DND-41 (cell line): ENCODE results near the gene RHBDL2.

Source experiments
- ATAC-seq: fragments of 200-7000 bp; cut with Tn5 transposase; 3 replicates; pipeline ENCODE4 v1.9.1; 2021; ENCODE audit warnings: low read depth; ENCODE audit not compliant: insufficient read depth
- DNase-seq: peaks from one replicate; pipeline ENCODE4 v3.0.0-alpha.2; 2020
- H2AFZ ChIP-seq: 2 replicates; pipeline ENCODE4 v1.6.0; 2012; ENCODE audit warnings: low read depth, low read length
- H3K27ac ChIP-seq: 2 replicates; pipeline ENCODE4 v1.5.1; 2012; ENCODE audit warnings: low read length, inconsistent platforms
- H3K27me3 ChIP-seq: fragments of 200-600 bp; sonication (generic); 2 replicates; pipeline ENCODE4 v1.6.0; 2012; ENCODE audit warnings: low read length, mild to moderate bottlenecking, inconsistent platforms; ENCODE audit not compliant: insufficient read depth, poor library complexity
- H3K36me3 ChIP-seq: 2 replicates; pipeline ENCODE4 v1.5.1; 2012; ENCODE audit warnings: low read length, inconsistent platforms; ENCODE audit not compliant: insufficient read depth
- H3K4me1 ChIP-seq: 2 replicates; pipeline ENCODE4 v1.5.1; 2012; ENCODE audit warnings: mild to moderate bottlenecking, low read length; ENCODE audit not compliant: insufficient read depth
- H3K4me2 ChIP-seq: 2 replicates; pipeline ENCODE4 v1.6.0; 2012; ENCODE audit warnings: mild to moderate bottlenecking, moderate library complexity, low read length, inconsistent platforms; ENCODE audit not compliant: insufficient read depth
- H3K4me3 ChIP-seq, 2 experiments: fragments of 200-600 bp in 1 of 2; shearing (Covaris generic) in 1 of 2; 2 replicates each; pipeline ENCODE4 v1.5.1; 2012 to 2016; ENCODE audit warnings: inconsistent platforms in 2 of 2, low read length in 2 of 2, mild to moderate bottlenecking in 2 of 2, low read depth in 1 of 2, moderate library complexity in 1 of 2
- H3K79me2 ChIP-seq: 2 replicates; pipeline ENCODE4 v1.6.0; 2012; ENCODE audit warnings: low read length, inconsistent platforms; ENCODE audit not compliant: insufficient read depth
- H3K9ac ChIP-seq: 2 replicates; pipeline ENCODE4 v1.6.0; 2012; ENCODE audit warnings: low read depth, mild to moderate bottlenecking, inconsistent platforms, low read length, moderate library complexity
- H3K9me3 ChIP-seq: 2 replicates; pipeline ENCODE4 v1.5.1; 2012; ENCODE audit warnings: low read length, moderate library complexity, mild to moderate bottlenecking, inconsistent platforms; ENCODE audit not compliant: insufficient read depth, severe bottlenecking
- H4K20me1 ChIP-seq: 2 replicates; pipeline ENCODE4 v1.6.0; 2012; ENCODE audit warnings: low read length; ENCODE audit not compliant: insufficient read depth
- EZH2 ChIP-seq: IDR thresholded peaks from 3 replicates; pipeline ENCODE4 v1.6.1; 2012; ENCODE audit warnings: borderline replicate concordance, low read depth, mild to moderate bottlenecking, moderate library complexity, low read length, inconsistent platforms; ENCODE audit not compliant: severe bottlenecking
- TF ChIP-seq, protein P1 (sequence below): IDR thresholded peaks from 2 replicates; pipeline ENCODE4 v1.5.1; 2012; ENCODE audit warnings: borderline replicate concordance, low read length, moderate library complexity, mild to moderate bottlenecking; ENCODE audit not compliant: poor library complexity, severe bottlenecking; ENCODE audit errors: extremely low read depth

The RHBDL2 gene

GRCh38 chr1:38938722-38939260, 2.8 kb downstream of the RHBDL2 start:
- TF ChIP-seq, protein P1, sequence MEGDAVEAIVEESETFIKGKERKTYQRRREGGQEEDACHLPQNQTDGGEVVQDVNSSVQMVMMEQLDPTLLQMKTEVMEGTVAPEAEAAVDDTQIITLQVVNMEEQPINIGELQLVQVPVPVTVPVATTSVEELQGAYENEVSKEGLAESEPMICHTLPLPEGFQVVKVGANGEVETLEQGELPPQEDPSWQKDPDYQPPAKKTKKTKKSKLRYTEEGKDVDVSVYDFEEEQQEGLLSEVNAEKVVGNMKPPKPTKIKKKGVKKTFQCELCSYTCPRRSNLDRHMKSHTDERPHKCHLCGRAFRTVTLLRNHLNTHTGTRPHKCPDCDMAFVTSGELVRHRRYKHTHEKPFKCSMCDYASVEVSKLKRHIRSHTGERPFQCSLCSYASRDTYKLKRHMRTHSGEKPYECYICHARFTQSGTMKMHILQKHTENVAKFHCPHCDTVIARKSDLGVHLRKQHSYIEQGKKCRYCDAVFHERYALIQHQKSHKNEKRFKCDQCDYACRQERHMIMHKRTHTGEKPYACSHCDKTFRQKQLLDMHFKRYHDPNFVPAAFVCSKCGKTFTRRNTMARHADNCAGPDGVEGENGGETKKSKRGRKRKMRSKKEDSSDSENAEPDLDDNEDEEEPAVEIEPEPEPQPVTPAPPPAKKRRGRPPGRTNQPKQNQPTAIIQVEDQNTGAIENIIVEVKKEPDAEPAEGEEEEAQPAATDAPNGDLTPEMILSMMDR: no peak
- TF ChIP-seq EZH2: no peak
- no peak for ATAC-seq
- Histone ChIP-seq H3K4me1 (no peaks in the 10 kb centered on the region), H4K20me1 (no peaks in the 10 kb centered on the region), H3K4me3 (no peak overlapping the region), H3K36me3 (no peaks in the 10 kb centered on the region), H2AFZ (no peak overlapping the region), H3K9me3 (no peaks in the 10 kb centered on the region), H3K27me3 (no peaks in the 10 kb centered on the region), H3K79me2 (no peaks in the 10 kb centered on the region), H3K9ac (no peak overlapping the region), H3K4me2 (no peak overlapping the region), H3K27ac (no peak overlapping the region)
- no peak for DNase-seq

GRCh38 chr1:38932571-38932970, 9.1 kb downstream of the RHBDL2 start:
- TF ChIP-seq, protein P1: no peak
- TF ChIP-seq EZH2: no peak
- Histone ChIP-seq H3K27ac (no peak overlapping the region), H3K36me3 (no peaks in the 10 kb centered on the region), H3K9ac (no peak overlapping the region), H3K4me2 (no peak overlapping the region), H4K20me1 (no peaks in the 10 kb centered on the region), H3K27me3 (no peaks in the 10 kb centered on the region), H3K79me2 (no peaks in the 10 kb centered on the region), H2AFZ (no peak overlapping the region), H3K9me3 (no peaks in the 10 kb centered on the region), H3K4me1 (no peaks in the 10 kb centered on the region), H3K4me3 (no peak overlapping the region)
- ATAC-seq (no peak), DNase-seq (no peak)

GRCh38 chr1:38929476-38929875, 12.2 kb downstream of the RHBDL2 start:
- H3K27me3 ChIP-seq: no peaks in the 10 kb centered on the region
- H3K4me3 ChIP-seq: no peak overlapping the region
- H3K27ac ChIP-seq: no peak overlapping the region
- TF ChIP-seq, protein P1: no peak
- no peak for TF ChIP-seq EZH2
- H3K4me2 ChIP-seq: no peak overlapping the region
- DNase-seq (no peak), ATAC-seq (no peak)
- no peaks in the 10 kb centered on the region for H3K36me3 ChIP-seq
- no peak overlapping the region for H2AFZ ChIP-seq
- no peaks in the 10 kb centered on the region for H4K20me1 ChIP-seq
- no peak overlapping the region for H3K9ac ChIP-seq
- no peaks in the 10 kb centered on the region for H3K9me3 ChIP-seq
- H3K4me1 ChIP-seq: no peaks in the 10 kb centered on the region
- H3K79me2 ChIP-seq: no peaks in the 10 kb centered on the region

DNA sequence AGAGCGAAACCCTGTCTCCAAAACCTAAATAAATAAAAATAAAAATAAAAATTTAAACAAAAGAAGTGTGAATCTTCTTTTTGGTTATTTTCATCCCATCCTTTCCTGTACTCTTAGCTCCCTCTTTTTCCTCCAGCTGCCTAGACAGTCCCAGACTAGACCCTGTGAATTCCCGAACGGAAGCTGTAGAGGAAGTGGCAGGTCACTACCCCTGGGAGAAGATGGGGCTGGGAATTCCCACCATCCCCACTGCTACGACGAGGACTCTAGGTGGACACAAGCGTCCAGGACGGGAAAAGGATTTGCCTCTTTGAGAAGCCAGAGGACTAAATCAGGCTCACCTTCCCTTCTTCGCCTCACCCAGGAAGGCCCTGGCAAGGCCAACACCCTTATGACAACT, 12.6 kb downstream of the RHBDL2 start:
- Histone ChIP-seq H3K4me2 (no peak overlapping the region), H3K79me2 (no peaks in the 10 kb centered on the region), H3K9me3 (no peaks in the 10 kb centered on the region), H3K27me3 (no peaks in the 10 kb centered on the region), H3K4me1 (no peaks in the 10 kb centered on the region), H3K4me3 (no peak overlapping the region), H2AFZ (no peak overlapping the region), H3K36me3 (no peaks in the 10 kb centered on the region), H3K27ac (no peak overlapping the region), H4K20me1 (no peaks in the 10 kb centered on the region), H3K9ac (no peak overlapping the region)
- DNase-seq: no peak
- no peak for ATAC-seq
- no peak for TF ChIP-seq EZH2
- TF ChIP-seq, protein P1: no peak
